ENCODE data around the gene CELF2. TPM values are rescaled to one million over a fixed set of nuclear protein-coding genes. Genes with fewer than 3 reads are reported as not detected.

Gene CELF2
- total and polyA plus RNA-seq, 7 donors: 6.0 to 83.1 (median 48.9) TPM

- peak overlapping the region; percentile 50 to 84 (median 77) for H3K4me3 ChIP-seq
- peaks cover 0 to 70% (median 52%) of the 10 kb centered on the region in 4 donors for H3K4me1 ChIP-seq
- no peaks in the 10 kb centered on the region for H3K9me3 ChIP-seq
- intact Hi-C loops (cut with DNase I): loop anchor here (2.0 to 10.0 kb wide), 3 partner anchors 77 to 370 kb away; no protein-coding TSS in a partner anchor
- peak overlapping the region; percentile 82 to 92 (median 86) for H3K27ac ChIP-seq
- no peaks in the 10 kb centered on the region for H3K36me3 ChIP-seq
- no peak for DNase-seq
- 12 to 72% methylated on average over 1 of the region's 1 CpG for WGBS, 2 donors
- no peak for TF ChIP-seq POLR2A (IDR thresholded peaks at IDR 0.05)
- TF ChIP-seq POLR2AphosphoS5 (IDR thresholded peaks at IDR 0.05): no peak
- TF ChIP-seq EP300 (IDR thresholded peaks at IDR 0.05): no peak
- TF ChIP-seq CTCF (IDR thresholded peaks at IDR 0.05): no peak
- H3K27me3 ChIP-seq: no peaks in the 10 kb centered on the region
Observed at GRCh38 chr10:11164551-11164802, 146.8 kb downstream of the CELF2 start.

GRCh38 chr10:11164803-11165590 lies 147.3 kb downstream of the CELF2 start:
- 11 to 73% methylated on average over 38 of the region's 38 CpGs for WGBS, 2 donors
- Histone ChIP-seq H3K9me3 (no peaks in the 10 kb centered on the region), H3K4me1 (peaks cover 0 to 64% (median 47%) of the 10 kb centered on the region in 4 donors), H3K36me3 (no peaks in the 10 kb centered on the region), H3K4me3 (peak overlapping the region; percentile 50 to 84 (median 77)), H3K27me3 (no peaks in the 10 kb centered on the region), H3K27ac (peak overlapping the region; percentile 82 to 92 (median 86))
- TF ChIP-seq POLR2AphosphoS5 (IDR thresholded peaks at IDR 0.05) (peak; percentile 37 to 77 (median 51)), POLR2A (IDR thresholded peaks at IDR 0.05) (no peak), EP300 (IDR thresholded peaks at IDR 0.05) (peak in 1 of 4 donors; percentile 55)
- intact Hi-C loops (cut with DNase I): loop anchor here (2.0 to 10.0 kb wide), 3 partner anchors 78 to 370 kb away; no protein-coding TSS in a partner anchor
- DNase-seq: peak; percentile 89

- Histone ChIP-seq H3K36me3 (no peaks in the 10 kb centered on the region), H3K9me3 (no peaks in the 10 kb centered on the region), H3K4me3 (peak overlapping the region; percentile 50 to 84 (median 77)), H3K4me1 (peaks cover 0 to 57% (median 39%) of the 10 kb centered on the region in 4 donors), H3K27me3 (no peaks in the 10 kb centered on the region), H3K27ac (peak overlapping the region; percentile 82 to 92 (median 86))
- WGBS, 2 donors: 18 to 73% methylated on average over 44 of the region's 44 CpGs
- DNase-seq: peak; percentile 89
- TF ChIP-seq POLR2AphosphoS5 (IDR thresholded peaks at IDR 0.05): peak in 3 of 4 donors; percentile 10 to 66 (median 60)
- TF ChIP-seq EP300 (IDR thresholded peaks at IDR 0.05): no peak
- TF ChIP-seq POLR2A (IDR thresholded peaks at IDR 0.05): no peak
- TF ChIP-seq CTCF (IDR thresholded peaks at IDR 0.05): peak; percentile 14 to 58 (median 43)
- intact Hi-C loops (cut with DNase I): loop anchor here (2.0 to 10.0 kb wide), 2 partner anchors 147 to 371 kb away; no protein-coding TSS in a partner anchor
Observed at GRCh38 chr10:11165591-11166543, 148.2 kb downstream of the CELF2 start.

GRCh38 chr10:11166550-11166949 lies 148.9 kb downstream of the CELF2 start:
- WGBS, 2 donors: 46 to 80% methylated on average over 5 of the region's 5 CpGs
- no peaks in the 10 kb centered on the region for H3K36me3 ChIP-seq
- no peak for TF ChIP-seq POLR2A (IDR thresholded peaks at IDR 0.05)
- no peak for TF ChIP-seq EP300 (IDR thresholded peaks at IDR 0.05)
- no peak for TF ChIP-seq POLR2AphosphoS5 (IDR thresholded peaks at IDR 0.05)
- TF ChIP-seq CTCF (IDR thresholded peaks at IDR 0.05): no peak
- intact Hi-C loops (cut with DNase I): loop anchor here (10.0 kb wide), 1 partner anchor 372 kb away; no protein-coding TSS in a partner anchor
- H3K9me3 ChIP-seq: no peaks in the 10 kb centered on the region
- H3K27me3 ChIP-seq: no peaks in the 10 kb centered on the region
- peak overlapping the region; percentile 82 to 92 (median 86) for H3K27ac ChIP-seq
- H3K4me3 ChIP-seq: peak overlapping the region; percentile 50 to 84 (median 77)
- H3K4me1 ChIP-seq: peaks cover 0 to 50% (median 33%) of the 10 kb centered on the region in 4 donors
- DNase-seq: no peak

Data from sigmoid colon (tissue), 7 donors.